ENCODE data around the gene TMSB10.

- TF ChIP-seq GATA2 (IDR thresholded peaks at IDR 0.05; ENCODE audit: low read depth, low read length) (no peak), GATA3 (IDR thresholded peaks at IDR 0.05; ENCODE audit: low read depth, low read length) (no peak)
Observed at GRCh38 chr2:84891355-84892010, 14.0 kb upstream of the TMSB10 start.

Measured in SH-SY5Y (cell line).